ENCODE measurements around the gene CCDC61. TPM values are rescaled to one million over a fixed set of nuclear protein-coding genes. Genes with fewer than 3 reads are reported as not detected.

CCDC61 gene
- total RNA-seq, 1 donor = 3.6 TPM

DNA sequence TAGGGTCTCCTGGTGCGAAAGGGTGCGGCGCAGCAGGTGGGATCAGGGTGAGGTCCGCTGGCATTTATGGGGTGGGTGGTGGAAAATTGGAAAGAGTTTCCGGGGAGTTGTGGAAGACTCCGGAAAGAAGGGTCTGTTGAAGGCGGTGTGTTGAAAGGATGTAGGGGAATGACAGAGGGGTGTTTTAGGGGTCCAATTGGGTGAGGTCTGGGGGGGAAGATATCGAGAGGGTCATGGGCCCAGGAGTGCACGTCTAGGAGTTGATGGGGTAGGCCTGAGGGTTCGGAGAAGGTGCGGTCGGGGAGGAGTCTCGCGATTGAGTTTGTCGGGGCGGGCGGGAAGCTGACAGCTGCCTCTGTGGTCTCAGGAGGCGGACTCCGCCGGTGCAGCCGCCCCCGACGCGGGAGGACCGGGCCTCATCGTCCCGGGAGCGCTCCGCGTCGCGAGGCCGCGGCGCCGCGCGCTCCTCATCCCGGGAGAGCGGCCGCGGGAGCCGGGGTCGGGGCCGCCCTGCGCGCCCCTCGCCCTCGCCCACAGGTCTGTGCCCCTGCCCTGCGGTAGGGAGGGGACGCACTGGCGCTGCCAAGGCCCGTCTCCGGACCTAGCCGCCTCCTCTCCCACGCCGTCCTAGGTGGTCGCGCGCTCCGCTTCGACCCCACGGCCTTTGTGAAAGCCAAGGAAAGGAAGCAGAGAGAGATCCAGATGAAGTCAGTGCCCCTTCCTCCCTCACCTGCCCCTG, 20.6 kb downstream of the CCDC61 start:
- no peak for DNase-seq (ENCODE audit: insufficient read length, low spot score, missing footprints)
- H3K9me3 ChIP-seq (ENCODE audit: low read depth, low read length) = no peaks in the 10 kb centered on the region
- peaks cover 6% of the 10 kb centered on the region for H3K4me1 ChIP-seq (ENCODE audit: insufficient read depth, low read length)
- TF ChIP-seq CTCF (IDR thresholded peaks at IDR 0.05; ENCODE audit: extremely low read depth, low read depth, low read length) = no peak
- H3K27ac ChIP-seq (ENCODE audit: low read depth, low read length) = no peak overlapping the region
- peaks cover 17% of the 10 kb centered on the region for H3K27me3 ChIP-seq (ENCODE audit: insufficient read depth, low read length)
- no peak overlapping the region for H2AFZ ChIP-seq (ENCODE audit: low read length)
- H4K20me1 ChIP-seq (ENCODE audit: insufficient read depth, low read length) = peaks cover 30% of the 10 kb centered on the region
- peak overlapping the region; percentile 71 for H3K4me3 ChIP-seq (ENCODE audit: insufficient read depth, low read length)
- H3K4me2 ChIP-seq (ENCODE audit: insufficient read depth, low read length) = peak overlapping the region; percentile 98
- H3K36me3 ChIP-seq (ENCODE audit: insufficient read depth, low read length) = no peaks in the 10 kb centered on the region
- no peaks in the 10 kb centered on the region for H3K79me2 ChIP-seq (ENCODE audit: insufficient read depth, low read length)

- Histone ChIP-seq H3K4me3 (ENCODE audit: insufficient read depth, low read length) (peak overlapping the region; percentile 71), H3K36me3 (ENCODE audit: insufficient read depth, low read length) (no peaks in the 10 kb centered on the region), H2AFZ (ENCODE audit: low read length) (peak overlapping the region; percentile 65), H3K4me2 (ENCODE audit: insufficient read depth, low read length) (peak overlapping the region; percentile 98), H3K9me3 (ENCODE audit: low read depth, low read length) (no peaks in the 10 kb centered on the region), H4K20me1 (ENCODE audit: insufficient read depth, low read length) (peaks cover 30% of the 10 kb centered on the region), H3K4me1 (ENCODE audit: insufficient read depth, low read length) (peaks cover 6% of the 10 kb centered on the region), H3K27ac (ENCODE audit: low read depth, low read length) (no peak overlapping the region), H3K27me3 (ENCODE audit: insufficient read depth, low read length) (peaks cover 18% of the 10 kb centered on the region), H3K79me2 (ENCODE audit: insufficient read depth, low read length) (no peaks in the 10 kb centered on the region)
- DNase-seq (ENCODE audit: insufficient read length, low spot score, missing footprints) = peak; percentile 99
- peak; percentile 64 for TF ChIP-seq CTCF (IDR thresholded peaks at IDR 0.05; ENCODE audit: extremely low read depth, low read depth, low read length)
Measured at GRCh38 chr19:46016426-46017094, 21.3 kb downstream of the CCDC61 start.

DNA sequence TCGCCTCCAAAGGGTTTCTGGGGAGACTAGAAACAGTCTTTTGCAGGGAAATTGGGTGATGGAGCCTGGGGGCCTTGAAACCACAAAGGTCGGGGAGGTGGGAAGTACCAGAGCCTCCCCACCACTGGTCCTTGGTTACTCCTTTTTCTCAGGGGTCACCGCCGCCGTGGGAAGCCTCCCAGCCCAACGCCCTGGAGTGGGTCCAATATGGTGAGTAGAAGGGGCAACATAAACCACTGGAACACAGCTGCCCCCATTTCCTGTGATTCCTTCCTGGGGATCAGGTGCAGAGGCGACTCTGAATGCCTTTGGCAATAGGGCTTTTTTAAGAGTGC, 21.8 kb downstream of the CCDC61 start:
- H3K36me3 ChIP-seq (ENCODE audit: insufficient read depth, low read length) = no peaks in the 10 kb centered on the region
- peaks cover 23% of the 10 kb centered on the region for H3K27me3 ChIP-seq (ENCODE audit: insufficient read depth, low read length)
- H3K27ac ChIP-seq (ENCODE audit: low read depth, low read length) = no peak overlapping the region
- no peak overlapping the region for H3K4me3 ChIP-seq (ENCODE audit: insufficient read depth, low read length)
- H3K79me2 ChIP-seq (ENCODE audit: insufficient read depth, low read length) = no peaks in the 10 kb centered on the region
- no peak overlapping the region for H2AFZ ChIP-seq (ENCODE audit: low read length)
- no peak overlapping the region for H3K4me2 ChIP-seq (ENCODE audit: insufficient read depth, low read length)
- H3K9me3 ChIP-seq (ENCODE audit: low read depth, low read length) = no peaks in the 10 kb centered on the region
- TF ChIP-seq CTCF (IDR thresholded peaks at IDR 0.05; ENCODE audit: extremely low read depth, low read depth, low read length) = no peak
- H3K4me1 ChIP-seq (ENCODE audit: insufficient read depth, low read length) = peaks cover 6% of the 10 kb centered on the region
- peaks cover 30% of the 10 kb centered on the region for H4K20me1 ChIP-seq (ENCODE audit: insufficient read depth, low read length)
- DNase-seq (ENCODE audit: insufficient read length, low spot score, missing footprints) = no peak

- H2AFZ ChIP-seq (ENCODE audit: low read length) = no peak overlapping the region
- no peak overlapping the region for H3K4me2 ChIP-seq (ENCODE audit: insufficient read depth, low read length)
- H3K36me3 ChIP-seq (ENCODE audit: insufficient read depth, low read length) = no peaks in the 10 kb centered on the region
- H3K9me3 ChIP-seq (ENCODE audit: low read depth, low read length) = no peaks in the 10 kb centered on the region
- TF ChIP-seq CTCF (IDR thresholded peaks at IDR 0.05; ENCODE audit: extremely low read depth, low read depth, low read length) = no peak
- peaks cover 28% of the 10 kb centered on the region for H4K20me1 ChIP-seq (ENCODE audit: insufficient read depth, low read length)
- no peak for DNase-seq (ENCODE audit: insufficient read length, low spot score, missing footprints)
- no peaks in the 10 kb centered on the region for H3K79me2 ChIP-seq (ENCODE audit: insufficient read depth, low read length)
- H3K4me1 ChIP-seq (ENCODE audit: insufficient read depth, low read length) = peaks cover 6% of the 10 kb centered on the region
- H3K27ac ChIP-seq (ENCODE audit: low read depth, low read length) = no peak overlapping the region
- peaks cover 33% of the 10 kb centered on the region for H3K27me3 ChIP-seq (ENCODE audit: insufficient read depth, low read length)
- H3K4me3 ChIP-seq (ENCODE audit: insufficient read depth, low read length) = no peak overlapping the region
Measured at GRCh38 chr19:46017874-46018675, 22.8 kb downstream of the CCDC61 start.
